DLD1 (cell line): ENCODE data around the gene SLC5A2.
"Not testable (repeated sequence)": the region's sequence is repeated elsewhere in the genome, so short reads cannot be mapped to it uniquely, and the experiment has no call there.

Experiments
- in situ Hi-C: cut with HindIII; loops from 2 replicates; pipeline ENCODE4 v1.10.0; 2017; ENCODE audit warnings: low sequenced_read_pairs

SLC5A2 gene

GRCh38 chr16:31474773-31475738 is 7.9 kb upstream of the SLC5A2 start:
- in situ Hi-C loops, result no loop called here

GRCh38 chr16:31475946-31476302 is 7.0 kb upstream of the SLC5A2 start:
- in situ Hi-C loops, result no loop called here

GRCh38 chr16:31476303-31477219 is 6.4 kb upstream of the SLC5A2 start:
- in situ Hi-C loops, result no loop called here

GRCh38 chr16:31477220-31478216 is 5.4 kb upstream of the SLC5A2 start:
- in situ Hi-C loops, result no loop called here

GRCh38 chr16:31478956-31479355 is 4.0 kb upstream of the SLC5A2 start:
- in situ Hi-C loops, result no loop called here

GRCh38 chr16:31479751-31480150 is 3.2 kb upstream of the SLC5A2 start:
- in situ Hi-C loops, result no loop called here

- in situ Hi-C loops, result no loop called here
Observed at GRCh38 chr16:31480851-31481536, 1.9 kb upstream of the SLC5A2 start.

- in situ Hi-C loops, result not testable (repeated sequence)
Observed at GRCh38 chr16:31484048-31484447, 1.1 kb downstream of the SLC5A2 start.

GRCh38 chr16:31484491-31485171 is 1.7 kb downstream of the SLC5A2 start:
- in situ Hi-C loops, result no loop called here

- in situ Hi-C loops, result no loop called here
Observed at GRCh38 chr16:31485571-31485970, 2.6 kb downstream of the SLC5A2 start.

- in situ Hi-C loops, result no loop called here
Observed at GRCh38 chr16:31486045-31486444, 3.1 kb downstream of the SLC5A2 start.

GRCh38 chr16:31487071-31487719 is 4.3 kb downstream of the SLC5A2 start:
- in situ Hi-C loops, result no loop called here

GRCh38 chr16:31487720-31488467 is 5.0 kb downstream of the SLC5A2 start:
- in situ Hi-C loops, result no loop called here

GRCh38 chr16:31488468-31489297 is 5.8 kb downstream of the SLC5A2 start:
- in situ Hi-C loops, result no loop called here

- in situ Hi-C loops, result no loop called here
Observed at GRCh38 chr16:31489298-31489564, 6.3 kb downstream of the SLC5A2 start.

GRCh38 chr16:31489616-31490584 is 7.0 kb downstream of the SLC5A2 start:
- in situ Hi-C loops, result no loop called here
